GM12874 (cell line): ENCODE results near the gene EVI5L.

Source experiments
- CTCF ChIP-seq: IDR thresholded peaks from 2 replicates; pipeline ENCODE4 v1.5.1; 2011; ENCODE audit warnings: low read depth, mild to moderate bottlenecking, control low read depth, low read length, moderate library complexity; ENCODE audit not compliant: insufficient read depth

The EVI5L gene

GRCh38 chr19:7874076-7874896, 44.3 kb downstream of the EVI5L start, which contains the start of gene PRR36:
Gene PRR36, minus strand, starts transcription at chr19:7874390. Its CDS starts 701 bp downstream, at chr19:7873689.
- no peak for TF ChIP-seq CTCF

- TF ChIP-seq CTCF = no peak
These were observed 44.9 kb downstream of the EVI5L start for GRCh38 chr19:7874897-7875273.

GRCh38 chr19:7877249-7877836, 47.3 kb downstream of the EVI5L start:
- TF ChIP-seq CTCF = no peak

GRCh38 chr19:7879111-7879807, 49.2 kb downstream of the EVI5L start:
- TF ChIP-seq CTCF = no peak

- TF ChIP-seq CTCF = no peak
These were observed 49.8 kb downstream of the EVI5L start for GRCh38 chr19:7879836-7880235.

GRCh38 chr19:7881910-7882309, 51.9 kb downstream of the EVI5L start:
- TF ChIP-seq CTCF = no peak

GRCh38 chr19:7883105-7883504, 53.1 kb downstream of the EVI5L start:
- TF ChIP-seq CTCF = no peak
